Endodermal cell (in vitro differentiated cells): ENCODE data around the gene SFPQ. TPM values are rescaled to one million over a fixed set of nuclear protein-coding genes. Genes with fewer than 3 reads are reported as not detected.

Experiments
- DNase-seq: peaks from one replicate; pipeline ENCODE4 v3.0.0-alpha.2; 2017
- H3K27ac ChIP-seq: 2 replicates; pipeline ENCODE4 v1.5.1; 2013; ENCODE audit warnings: mild to moderate bottlenecking, low read depth, low read length, moderate library complexity
- H3K27me3 ChIP-seq: 2 replicates; pipeline ENCODE4 v1.6.1; 2013; ENCODE audit warnings: mild to moderate bottlenecking, low read length, moderate library complexity; ENCODE audit not compliant: insufficient read depth, control insufficient read depth, poor library complexity, severe bottlenecking
- H3K36me3 ChIP-seq: 2 replicates; pipeline ENCODE4 v1.7.0; 2013; ENCODE audit warnings: mild to moderate bottlenecking, low read length, moderate library complexity; ENCODE audit not compliant: control insufficient read depth, insufficient read depth
- H3K4me1 ChIP-seq: one replicate; pipeline ENCODE4 v1.7.0; 2013; ENCODE audit warnings: low read length; ENCODE audit not compliant: control insufficient read depth, insufficient read depth
- H3K4me3 ChIP-seq: 2 replicates; pipeline ENCODE4 v1.5.1; 2013; ENCODE audit warnings: mild to moderate bottlenecking, low read length, moderate library complexity
- H3K9ac ChIP-seq: 2 replicates; pipeline ENCODE4 v1.6.1; 2013; ENCODE audit warnings: mild to moderate bottlenecking, low read length, moderate library complexity; ENCODE audit not compliant: poor library complexity, severe bottlenecking; ENCODE audit errors: extremely low read depth
- H3K9me3 ChIP-seq: 2 replicates; pipeline ENCODE4 v1.6.1; 2013; ENCODE audit warnings: mild to moderate bottlenecking, low read length, moderate library complexity; ENCODE audit not compliant: control insufficient read depth
- H3K27ac Mint-ChIP-seq: 2 replicates; pipeline ENCODE4 v1.8.0; 2020; ENCODE audit warnings: mixed read lengths
- H3K27me3 Mint-ChIP-seq: 2 replicates; pipeline ENCODE4 v1.8.0; 2021; ENCODE audit warnings: mild to moderate bottlenecking, mixed read lengths; ENCODE audit not compliant: insufficient read depth
- H3K36me3 Mint-ChIP-seq: 2 replicates; pipeline ENCODE4 v1.8.0; 2020; ENCODE audit warnings: low read depth, mixed read lengths
- H3K4me1 Mint-ChIP-seq: 2 replicates; pipeline ENCODE4 v1.8.0; 2020; ENCODE audit warnings: mixed read lengths
- H3K4me3 Mint-ChIP-seq: 2 replicates; pipeline ENCODE4 v1.8.0; 2020; ENCODE audit warnings: mild to moderate bottlenecking, moderate library complexity, mixed read lengths
- H3K9me3 Mint-ChIP-seq: 2 replicates; pipeline ENCODE4 v1.8.0; 2020; ENCODE audit warnings: mild to moderate bottlenecking, mixed read lengths
- WGBS, 2 experiments: methylation state at CpG; one replicate each; pipeline versions ENCODE4 v1.1.5 to v1.1.7; 2013; ENCODE audit warnings: missing lambda C conversion rate in 2 of 2, mixed read lengths in 1 of 2; ENCODE audit not compliant: insufficient coverage in 1 of 2, insufficient read length in 1 of 2; 5-methylcytosine and 5-hydroxymethylcytosine counted together
- total RNA-seq, 2 donors: library from RNA; stranded (reverse); fragmentation: NEBNext Ultra II Directional in 1 of 2; extraction: Animal tissue kit (Norgen Biotek cat#: 25700) in 1 of 2; gene quantifications; 2 replicates in 1 of 2; 3 replicates in 1 of 2; pipeline ENCODE4 v1.2.1, GENCODE V29; 2021
- TF ChIP-seq, protein P1 (sequence below): fragments of 200-600 bp; sonication (generic); conservative IDR thresholded peaks from 2 replicates; pipeline ENCODE4 v1.5.0; 2021; ENCODE audit warnings: antibody characterized with exemption, mild to moderate bottlenecking

SFPQ gene
- total RNA-seq, 2 donors from 2014 or later, result 350 to 491 TPM

GRCh38 chr1:35136780-35137179 is 56.2 kb downstream of the SFPQ start:
- H3K4me1 ChIP-seq, result no peaks in the 10 kb centered on the region
- Mint-ChIP-seq H3K27ac (no peak overlapping the region), H3K4me1 (no peaks in the 10 kb centered on the region), H3K27me3 (no peaks in the 10 kb centered on the region), H3K9me3 (peaks cover 26% of the 10 kb centered on the region), H3K36me3 (peaks cover 1% of the 10 kb centered on the region), H3K4me3 (no peak overlapping the region)
- H3K27ac ChIP-seq, result no peak overlapping the region
- WGBS, 2 experiments, result 88 to 97% methylated on average over 3 of the region's 3 CpGs
- H3K4me3 ChIP-seq, result no peak overlapping the region
- no peaks in the 10 kb centered on the region for H3K27me3 ChIP-seq
- H3K9me3 ChIP-seq, result peaks cover 9% of the 10 kb centered on the region
- DNase-seq, result no peak
- no peaks in the 10 kb centered on the region for H3K36me3 ChIP-seq
- H3K9ac ChIP-seq, result no peak overlapping the region
- TF ChIP-seq, protein P1, sequence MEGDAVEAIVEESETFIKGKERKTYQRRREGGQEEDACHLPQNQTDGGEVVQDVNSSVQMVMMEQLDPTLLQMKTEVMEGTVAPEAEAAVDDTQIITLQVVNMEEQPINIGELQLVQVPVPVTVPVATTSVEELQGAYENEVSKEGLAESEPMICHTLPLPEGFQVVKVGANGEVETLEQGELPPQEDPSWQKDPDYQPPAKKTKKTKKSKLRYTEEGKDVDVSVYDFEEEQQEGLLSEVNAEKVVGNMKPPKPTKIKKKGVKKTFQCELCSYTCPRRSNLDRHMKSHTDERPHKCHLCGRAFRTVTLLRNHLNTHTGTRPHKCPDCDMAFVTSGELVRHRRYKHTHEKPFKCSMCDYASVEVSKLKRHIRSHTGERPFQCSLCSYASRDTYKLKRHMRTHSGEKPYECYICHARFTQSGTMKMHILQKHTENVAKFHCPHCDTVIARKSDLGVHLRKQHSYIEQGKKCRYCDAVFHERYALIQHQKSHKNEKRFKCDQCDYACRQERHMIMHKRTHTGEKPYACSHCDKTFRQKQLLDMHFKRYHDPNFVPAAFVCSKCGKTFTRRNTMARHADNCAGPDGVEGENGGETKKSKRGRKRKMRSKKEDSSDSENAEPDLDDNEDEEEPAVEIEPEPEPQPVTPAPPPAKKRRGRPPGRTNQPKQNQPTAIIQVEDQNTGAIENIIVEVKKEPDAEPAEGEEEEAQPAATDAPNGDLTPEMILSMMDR, result no peak

Other genes starting within 250 kb of the SFPQ start
- 10 to 100 TPM; 28.2 to 31.3 TPM for gene TMEM35B, start 207.8 kb downstream of the SFPQ start, total RNA-seq
- 10 to 100 TPM; 13.5 to 14.5 TPM for gene ZMYM6, start 161.2 kb downstream of the SFPQ start, total RNA-seq
- gene ZMYM1, start 113.8 kb downstream of the SFPQ start, total RNA-seq, result 10 to 100 TPM; 43.1 to 58.5 TPM
- gene ZMYM4, start 75.6 kb upstream of the SFPQ start, total RNA-seq, result 100 to 1,000 TPM; 131 to 153 TPM